Measurements from ENCODE around the gene KPNA1.
A peak's percentile ranks its signal among the peaks of the same experiment; 100 is the strongest.

The KPNA1 gene

GRCh38 chr3:122410639-122411038, 104.1 kb downstream of the KPNA1 start:
- DNase-seq = no peak

DNA sequence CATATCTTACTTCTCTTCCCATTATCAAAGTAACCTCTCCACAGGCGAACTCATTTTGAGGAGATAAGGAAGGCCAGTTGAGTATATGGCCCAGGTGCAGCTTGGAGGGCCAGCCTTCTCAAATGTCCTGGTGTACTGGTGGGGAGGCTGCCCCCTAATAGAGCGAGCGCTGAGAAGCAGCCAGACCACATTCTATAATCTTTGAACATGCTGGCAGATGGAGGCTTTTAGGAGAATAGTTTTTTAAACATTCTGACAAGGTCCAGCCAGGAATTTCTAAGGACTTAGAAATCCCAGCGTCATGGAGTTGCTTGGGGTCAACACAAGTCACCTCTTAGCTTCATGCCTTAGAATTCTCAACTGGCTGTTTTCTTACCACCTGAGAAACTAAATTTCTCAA, 104.6 kb downstream of the KPNA1 start:
- DNase-seq = no peak

- no peak for DNase-seq
These were observed 105.3 kb downstream of the KPNA1 start for GRCh38 chr3:122409446-122409845.

DNA sequence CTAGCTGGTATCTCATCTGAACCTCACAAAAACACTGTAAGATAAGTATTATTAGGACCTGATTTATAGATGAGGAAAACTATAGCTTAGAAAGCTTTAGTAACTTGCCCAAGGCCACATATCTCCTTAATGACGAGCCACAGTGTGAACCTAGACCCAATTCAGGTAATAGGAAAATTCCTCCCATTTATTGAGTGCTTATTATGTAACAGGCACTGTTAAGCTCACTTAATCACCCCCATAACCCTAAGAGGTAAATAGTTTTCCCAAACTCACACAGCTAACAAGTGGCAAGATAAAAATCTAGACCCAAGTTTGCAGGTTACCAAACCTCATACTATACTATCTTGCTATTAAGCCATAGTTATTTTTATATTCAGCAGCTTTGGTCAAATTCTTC, 106.8 kb downstream of the KPNA1 start:
- no peak for DNase-seq

DNA sequence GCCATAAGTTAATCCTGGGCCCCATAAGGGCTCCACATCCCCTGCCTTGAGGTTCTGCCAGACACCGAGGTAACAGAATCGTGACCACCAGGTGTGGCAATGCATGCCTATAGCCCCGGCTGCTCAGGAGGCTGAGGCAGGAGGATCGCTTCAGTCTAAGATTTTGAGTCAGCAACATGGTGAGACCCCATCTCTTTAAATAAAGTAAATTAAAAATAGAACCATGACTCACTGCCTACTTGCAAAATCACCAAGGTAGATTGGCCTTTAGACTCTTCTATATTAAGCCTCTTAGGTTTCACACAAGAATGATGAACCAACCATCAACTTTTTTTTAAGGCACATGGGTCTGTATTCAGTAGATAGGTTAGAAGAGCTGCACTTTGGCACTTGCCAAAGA, 108.5 kb downstream of the KPNA1 start:
- DNase-seq = no peak

DNA sequence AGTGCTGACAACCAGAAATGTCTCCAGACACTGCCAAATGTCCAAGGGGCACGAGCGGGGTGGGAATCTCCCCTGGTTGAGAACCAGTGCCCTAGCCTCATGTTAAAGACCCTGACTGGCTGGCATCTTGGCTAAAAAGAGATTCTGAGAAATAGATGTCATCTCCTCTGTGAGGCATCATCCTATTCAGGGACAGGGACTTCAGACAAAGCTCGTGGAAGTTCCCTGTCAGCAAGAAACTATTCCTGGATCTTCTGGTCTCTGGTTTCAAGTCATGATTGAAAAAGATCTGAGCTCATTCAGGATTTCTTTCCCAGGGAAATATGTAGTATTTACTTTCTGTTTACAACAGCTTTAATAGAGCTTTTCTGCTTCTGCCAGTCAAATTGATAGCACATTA, 109.7 kb downstream of the KPNA1 start:
- DNase-seq = no peak

- no peak for DNase-seq
These were observed 111.2 kb downstream of the KPNA1 start for GRCh38 chr3:122403489-122403888.

GRCh38 chr3:122398920-122399319, 115.8 kb downstream of the KPNA1 start:
- no peak for DNase-seq

DNA sequence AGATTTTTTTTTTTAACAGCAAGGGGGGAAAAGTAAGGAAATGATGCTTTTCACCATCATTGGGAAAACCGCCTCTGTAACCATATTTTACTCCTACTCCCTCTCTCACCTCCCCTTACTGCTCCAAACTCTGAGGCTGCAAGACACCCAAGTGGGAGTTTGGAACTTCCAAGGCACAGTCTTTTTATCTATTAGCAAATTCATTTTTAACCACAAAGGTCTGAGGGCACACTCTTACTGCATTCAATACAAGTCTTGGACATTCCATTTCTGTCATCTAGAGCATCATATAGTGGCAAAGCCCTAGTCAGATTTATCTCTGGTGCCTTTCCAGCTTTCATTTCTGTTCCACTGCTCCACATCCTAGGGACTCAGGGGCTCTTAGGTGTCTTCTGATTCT, 117.5 kb downstream of the KPNA1 start:
- no peak for DNase-seq

DNA sequence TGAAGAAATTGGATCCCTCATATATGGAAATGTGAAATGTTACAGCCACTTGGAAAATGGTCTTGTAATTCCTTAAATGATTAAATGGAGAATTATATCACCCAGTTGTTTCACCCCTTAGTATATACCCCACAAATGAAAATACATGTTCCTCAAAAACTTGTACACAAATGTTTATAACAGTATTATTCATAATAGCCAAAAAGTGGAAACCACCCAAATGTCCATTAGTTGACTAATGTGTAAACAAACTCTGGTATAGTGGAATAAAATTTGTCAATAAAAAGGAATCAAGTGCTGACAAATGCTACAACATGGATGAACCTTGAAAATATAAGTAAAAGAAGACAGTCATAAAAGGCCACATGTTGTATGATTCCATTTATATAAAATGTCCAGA, 118.2 kb downstream of the KPNA1 start:
- DNase-seq = no peak

- no peak for DNase-seq
These were observed 119.2 kb downstream of the KPNA1 start for GRCh38 chr3:122395582-122395981.

- no peak for DNase-seq
These were observed 120.6 kb downstream of the KPNA1 start for GRCh38 chr3:122394173-122394572.

DNA sequence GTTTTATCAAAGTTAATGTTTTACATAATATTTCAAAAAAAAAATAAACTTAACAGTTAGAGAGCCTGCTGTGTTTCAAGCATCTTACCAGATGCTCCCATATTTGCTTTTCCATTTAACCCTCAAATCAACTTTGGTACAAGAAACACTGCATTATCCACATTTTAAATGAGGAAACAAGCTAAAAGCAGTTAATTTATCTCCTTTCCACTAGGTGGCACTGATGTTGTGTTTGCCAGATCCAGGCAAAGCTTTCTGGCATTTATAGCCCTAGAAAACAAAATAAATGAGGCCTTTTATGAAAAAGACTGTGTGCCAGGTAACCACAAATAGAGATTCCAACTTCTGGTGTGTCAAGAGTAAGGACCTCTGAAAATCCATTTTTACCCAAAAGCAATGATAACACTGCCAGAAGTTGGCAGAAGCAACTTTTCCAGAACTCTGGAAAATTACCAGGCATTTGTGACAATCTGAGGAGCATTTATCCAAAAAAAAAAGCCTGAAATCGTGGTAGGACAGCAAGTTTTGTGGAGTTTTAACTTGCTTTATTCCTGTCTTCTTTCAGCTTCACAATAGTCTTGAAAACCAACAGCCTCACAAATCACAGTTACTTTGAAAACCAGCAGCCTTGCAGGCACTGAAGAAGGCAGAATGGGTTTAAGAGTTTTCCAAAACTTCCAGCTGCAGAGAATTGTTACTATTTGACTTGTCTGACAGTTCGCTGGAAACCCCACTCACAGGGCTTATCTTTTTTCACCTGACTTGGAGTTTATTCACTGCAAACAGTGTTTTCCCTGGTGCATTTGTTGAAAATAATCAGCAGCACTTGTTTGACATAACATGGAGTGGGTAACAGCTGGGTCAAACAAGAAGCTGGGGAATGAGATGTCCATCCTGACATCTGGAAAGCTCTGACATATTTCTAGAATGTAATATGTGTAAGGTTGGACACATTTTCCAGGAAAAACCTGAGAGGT, 121.6 kb downstream of the KPNA1 start:
- DNase-seq = no peak

DNA sequence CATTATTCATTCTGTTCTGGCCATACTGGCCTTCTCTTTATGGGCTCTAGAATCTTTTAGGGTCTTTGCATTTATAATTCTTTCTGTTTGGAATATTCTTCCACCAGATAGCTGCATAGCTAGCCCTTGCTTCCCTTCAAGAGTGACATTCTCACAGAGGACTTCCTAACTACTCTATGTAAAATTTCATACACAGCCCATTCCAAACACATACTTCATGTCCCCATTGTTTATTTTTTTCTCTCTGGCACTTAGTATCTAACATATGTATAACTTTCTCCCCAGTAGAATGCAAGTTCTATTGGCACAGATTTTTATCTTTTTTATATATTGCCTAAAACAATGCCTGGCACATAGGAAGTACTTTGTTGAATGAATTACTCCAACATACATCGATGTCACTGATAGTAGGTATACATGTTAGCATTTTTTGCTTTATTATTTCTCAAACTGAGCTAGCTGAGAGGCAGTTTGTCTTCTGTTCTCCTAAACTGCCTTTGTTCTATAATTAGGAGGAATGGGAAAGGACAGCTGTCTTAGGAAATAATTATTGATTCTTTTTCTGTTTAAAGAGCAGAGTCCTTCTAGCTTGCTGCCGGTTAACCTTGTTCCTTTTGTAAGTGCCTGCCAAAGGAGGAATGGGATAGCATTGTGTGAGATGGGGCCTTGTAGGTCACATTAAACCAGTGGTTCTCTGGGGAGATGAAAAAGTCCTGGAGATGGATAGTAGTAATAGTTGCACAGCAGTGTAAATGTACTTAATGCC, 122.9 kb downstream of the KPNA1 start:
- DNase-seq = no peak

- no peak for DNase-seq
These were observed 124.1 kb downstream of the KPNA1 start for GRCh38 chr3:122390665-122391064.

DNA sequence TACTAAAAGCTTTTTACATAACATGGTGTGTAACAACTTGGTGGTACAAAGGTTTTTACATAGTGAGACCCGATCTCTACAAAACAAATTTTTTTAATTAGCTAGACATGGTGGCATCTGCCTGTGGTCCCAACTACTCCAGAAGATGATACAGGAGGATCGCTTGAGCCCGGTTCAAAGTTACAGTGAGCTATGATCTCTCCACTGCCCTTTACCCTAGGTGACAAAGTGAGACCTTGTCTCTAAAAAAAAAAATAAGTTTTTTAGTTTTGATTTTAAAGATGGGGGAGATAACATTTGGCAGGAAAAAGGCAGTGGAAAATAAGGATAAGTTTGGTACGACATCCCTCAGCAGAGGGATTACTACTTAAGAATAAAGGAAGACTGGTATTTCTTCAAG, 124.8 kb downstream of the KPNA1 start:
- DNase-seq = no peak

GRCh38 chr3:122389197-122389596, 125.5 kb downstream of the KPNA1 start:
- no peak for DNase-seq

DNA sequence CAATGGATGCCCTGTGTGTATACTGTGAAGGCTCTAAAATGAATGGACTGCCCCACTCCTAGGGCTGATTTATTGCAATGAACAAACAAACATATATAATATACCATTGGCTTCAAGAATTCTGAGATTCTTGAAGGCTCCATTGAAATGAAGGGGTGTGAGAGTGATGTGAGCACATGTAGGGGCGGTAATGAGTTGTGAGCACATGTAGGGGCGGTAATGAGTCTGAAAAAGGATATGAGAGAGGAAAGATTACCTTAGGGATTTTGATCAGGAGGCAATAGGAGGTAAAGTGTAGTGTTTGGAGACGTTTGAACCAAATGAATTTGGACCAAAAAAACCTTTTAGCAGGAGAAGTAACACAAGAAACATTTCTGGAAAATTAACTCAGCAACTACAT, 127.0 kb downstream of the KPNA1 start:
- no peak for DNase-seq

GRCh38 chr3:122383771-122384697, 130.7 kb downstream of the KPNA1 start, which contains the start of gene FAM162A:
FAM162A (plus strand) TSS chr3:122384182; CDS start chr3:122384266, 84 bp downstream.
- peak; percentile 92 for DNase-seq

DNA sequence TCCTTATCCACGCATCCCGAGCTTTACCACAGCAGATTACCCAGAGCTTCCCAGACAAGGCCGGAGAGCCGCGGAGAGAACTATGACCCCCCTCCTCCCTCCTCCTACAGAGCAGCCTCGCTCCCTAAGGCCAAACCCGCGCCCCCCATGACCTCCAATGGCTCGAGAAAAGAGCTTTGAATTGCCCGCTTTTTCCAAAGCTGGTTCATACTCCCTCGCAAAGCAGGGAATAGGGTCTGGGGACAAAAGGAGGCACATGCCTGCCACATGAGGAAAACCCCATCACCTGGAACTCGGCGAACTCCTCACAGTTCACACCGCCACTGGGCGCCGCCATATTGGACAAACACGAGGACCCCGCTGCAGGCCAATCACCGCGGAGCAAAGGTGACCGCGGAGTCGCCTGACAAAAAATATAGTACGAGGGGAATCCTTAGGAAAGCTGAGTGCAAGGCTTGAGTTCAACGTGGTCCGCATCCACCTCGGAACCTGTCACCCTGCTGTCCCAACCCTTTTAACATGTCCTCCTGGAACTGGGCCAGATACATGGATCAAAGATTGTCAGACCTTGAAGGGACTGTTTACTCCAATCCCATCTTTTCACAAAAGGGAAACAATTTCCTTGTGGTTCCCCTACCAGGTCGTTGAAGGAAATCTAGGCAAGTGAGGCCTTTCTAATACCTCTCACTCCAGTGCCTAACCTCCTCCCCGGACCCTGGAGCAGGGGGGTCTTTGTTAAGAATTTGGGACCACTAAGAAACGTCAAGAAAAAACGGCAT, 131.7 kb downstream of the KPNA1 start, which contains the start of gene MIX23:
MIX23 (minus strand) TSS at position 344 of the 779 bp plus-strand sequence; CDS start at position 337, 7 bp downstream.
- DNase-seq = peak; percentile 80

GRCh38 chr3:122377975-122378374, 136.8 kb downstream of the KPNA1 start:
- no peak for DNase-seq

DNA sequence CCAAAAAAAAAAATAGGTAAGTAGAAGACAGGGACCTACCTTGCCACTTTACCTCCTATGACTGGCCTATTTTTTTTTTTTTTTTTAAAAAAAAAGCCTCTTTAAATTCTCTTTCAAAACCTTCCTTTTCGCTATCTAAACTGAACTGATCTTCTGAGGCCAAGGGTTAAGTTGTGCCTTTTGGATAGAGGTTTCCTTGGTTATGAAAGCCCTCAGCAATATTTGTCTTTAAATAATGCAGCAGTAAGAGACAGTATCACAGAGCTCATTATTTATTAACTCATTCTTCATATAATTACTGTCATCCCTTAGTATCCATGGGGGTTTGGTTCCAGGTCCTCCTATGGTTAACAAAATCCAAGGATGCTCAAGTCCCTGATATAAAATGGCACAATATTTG, 140.7 kb downstream of the KPNA1 start:
- no peak for DNase-seq

Data from CD4-positive, alpha-beta T cell treated with Interleukin-15 for 1 hour (primary cell).